WTC11 (cell line): ENCODE data around the gene HSD17B14.

Source experiments
- AR ChIP-seq: fragments of 250-450 bp; sonication (Bioruptor Pico); IDR thresholded peaks from 2 replicates; pipeline ENCODE4 v1.9.0; 2021; ENCODE audit warnings: mild to moderate bottlenecking
- ATF1 ChIP-seq: sonication (generic); formaldehyde crosslinking; IDR thresholded peaks from 2 replicates; pipeline ENCODE4 v1.8.1; 2023; ENCODE audit warnings: mild to moderate bottlenecking, moderate library complexity, missing genetic modification reagents
- CBFB ChIP-seq: sonication (generic); formaldehyde crosslinking; IDR thresholded peaks from 2 replicates; pipeline ENCODE4 v1.8.1; 2022; ENCODE audit warnings: mild to moderate bottlenecking, low read depth, missing genetic modification reagents
- CTCF ChIP-seq: fragments of 200-600 bp; IDR thresholded peaks from 2 replicates; pipeline ENCODE4 v1.8.0; 2022; ENCODE audit warnings: antibody characterized with exemption
- ERG ChIP-seq: fragments of 250-450 bp; sonication (Bioruptor Pico); IDR thresholded peaks from 2 replicates; pipeline ENCODE4 v1.8.0; 2021; ENCODE audit warnings: mild to moderate bottlenecking
- GABPB1 ChIP-seq: sonication (generic); formaldehyde crosslinking; IDR thresholded peaks from 2 replicates; pipeline ENCODE4 v1.8.1; 2023; ENCODE audit warnings: mild to moderate bottlenecking, missing genetic modification reagents
- GRHL2 ChIP-seq: fragments of 250-450 bp; sonication (Bioruptor Pico); IDR thresholded peaks from 2 replicates; pipeline ENCODE4 v1.8.0; 2022; ENCODE audit warnings: mild to moderate bottlenecking, moderate library complexity; ENCODE audit not compliant: insufficient replicate concordance, severe bottlenecking
- JUN ChIP-seq: sonication (generic); formaldehyde crosslinking; IDR thresholded peaks from 2 replicates; pipeline ENCODE4 v1.8.0; 2023; ENCODE audit warnings: mild to moderate bottlenecking, missing genetic modification reagents
- MAX ChIP-seq: sonication (generic); formaldehyde crosslinking; IDR thresholded peaks from 2 replicates; pipeline ENCODE4 v1.8.0; 2022; ENCODE audit warnings: mild to moderate bottlenecking, missing genetic modification reagents
- NFYB ChIP-seq: sonication (generic); formaldehyde crosslinking; conservative IDR thresholded peaks from 2 replicates; pipeline ENCODE4 v1.8.0; 2022; ENCODE audit warnings: low read depth, missing genetic modification reagents
- NR1H2 ChIP-seq: sonication (generic); formaldehyde crosslinking; IDR thresholded peaks from 2 replicates; pipeline ENCODE4 v1.9.0; 2021; ENCODE audit warnings: mild to moderate bottlenecking, moderate library complexity, missing genetic modification reagents
- SMAD4 ChIP-seq: sonication (generic); formaldehyde crosslinking; IDR thresholded peaks from 2 replicates; pipeline ENCODE4 v1.8.0; 2022; ENCODE audit warnings: mild to moderate bottlenecking, missing genetic modification reagents
- SP1 ChIP-seq: sonication (generic); formaldehyde crosslinking; conservative IDR thresholded peaks from 2 replicates; pipeline ENCODE4 v1.8.1; 2022; ENCODE audit warnings: missing genetic modification reagents
- ZNF416 ChIP-seq: fragments of 250-450 bp; sonication (Bioruptor Pico); IDR thresholded peaks from 2 replicates; pipeline ENCODE4 v1.9.0; 2021; ENCODE audit warnings: mild to moderate bottlenecking, inconsistent platforms

GRCh38 chr19:48817585-48818124 lies 18.6 kb downstream of the HSD17B14 start:
- TF ChIP-seq CTCF (no peak), JUN (CRISPR knock-in tag) (no peak), SMAD4 (CRISPR knock-in tag) (no peak), ZNF416 (CRISPR knock-in tag) (no peak), ATF1 (CRISPR knock-in tag) (no peak), SP1 (CRISPR knock-in tag) (no peak), NFYB (CRISPR knock-in tag) (no peak), AR (CRISPR knock-in tag) (no peak), CBFB (CRISPR knock-in tag) (no peak), GRHL2 (CRISPR knock-in tag) (no peak), ERG (CRISPR knock-in tag) (no peak), NR1H2 (CRISPR knock-in tag) (no peak), GABPB1 (CRISPR knock-in tag) (no peak), MAX (no peak)
